IPS-15b (cell line): ENCODE data around the gene IGDCC3.

Source experiments
- H3K27me3 ChIP-seq: one replicate; pipeline ENCODE4 v1.6.1; 2013; ENCODE audit warnings: low read length; ENCODE audit not compliant: control insufficient read depth, insufficient read depth
- H3K36me3 ChIP-seq: one replicate; pipeline ENCODE4 v1.6.1; 2013; ENCODE audit warnings: low read length; ENCODE audit not compliant: control insufficient read depth, insufficient read depth
- H3K4me1 ChIP-seq: one replicate; pipeline ENCODE4 v1.6.1; 2013; ENCODE audit warnings: mild to moderate bottlenecking, low read length; ENCODE audit not compliant: control insufficient read depth, insufficient read depth
- H3K4me3 ChIP-seq: one replicate; pipeline ENCODE4 v1.5.1; 2013; ENCODE audit warnings: low read depth, low read length
- H3K9ac ChIP-seq: one replicate; pipeline ENCODE4 v1.6.1; 2013; ENCODE audit warnings: low read depth, mild to moderate bottlenecking, low read length
- H3K9me3 ChIP-seq: one replicate; pipeline ENCODE4 v1.6.1; 2013; ENCODE audit warnings: mild to moderate bottlenecking, low read length; ENCODE audit not compliant: control insufficient read depth, insufficient read depth

The IGDCC3 gene

DNA sequence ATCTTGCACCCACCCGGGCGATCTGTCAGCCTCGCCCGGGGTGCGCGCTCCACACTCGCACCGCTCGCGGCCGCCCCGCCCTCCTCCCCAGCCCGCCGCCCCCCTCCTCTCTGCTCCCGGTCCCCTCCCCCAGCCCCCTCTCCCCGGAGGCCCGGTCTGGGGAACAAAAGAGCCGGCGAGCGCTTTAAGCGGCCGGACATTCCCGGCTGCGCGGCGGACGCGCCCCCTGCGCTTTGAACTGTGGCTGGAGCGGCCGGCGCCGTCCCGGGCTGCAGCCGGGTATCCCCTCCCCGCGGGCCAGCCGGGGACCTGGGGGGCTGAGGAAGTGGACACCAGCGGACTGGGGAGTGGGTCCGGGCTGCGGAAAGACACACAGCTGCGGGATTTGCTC, at the start of gene IGDCC3:
Gene IGDCC3 (minus strand): TSS at position 27 of the 391 bp plus-strand sequence. CDS start 214 bp downstream, outside the sequence.
- Histone ChIP-seq H3K4me3 (peak within 1 kb of the TSS; percentile 83), H3K4me1 (peaks cover 3% of the 10 kb centered on the region), H3K27me3 (peaks cover 44% of the 10 kb centered on the region), H3K36me3 (peaks cover 3% of the 10 kb centered on the region), H3K9me3 (no peaks in the 10 kb centered on the region), H3K9ac (peak within 1 kb of the TSS; percentile 28)

DNA sequence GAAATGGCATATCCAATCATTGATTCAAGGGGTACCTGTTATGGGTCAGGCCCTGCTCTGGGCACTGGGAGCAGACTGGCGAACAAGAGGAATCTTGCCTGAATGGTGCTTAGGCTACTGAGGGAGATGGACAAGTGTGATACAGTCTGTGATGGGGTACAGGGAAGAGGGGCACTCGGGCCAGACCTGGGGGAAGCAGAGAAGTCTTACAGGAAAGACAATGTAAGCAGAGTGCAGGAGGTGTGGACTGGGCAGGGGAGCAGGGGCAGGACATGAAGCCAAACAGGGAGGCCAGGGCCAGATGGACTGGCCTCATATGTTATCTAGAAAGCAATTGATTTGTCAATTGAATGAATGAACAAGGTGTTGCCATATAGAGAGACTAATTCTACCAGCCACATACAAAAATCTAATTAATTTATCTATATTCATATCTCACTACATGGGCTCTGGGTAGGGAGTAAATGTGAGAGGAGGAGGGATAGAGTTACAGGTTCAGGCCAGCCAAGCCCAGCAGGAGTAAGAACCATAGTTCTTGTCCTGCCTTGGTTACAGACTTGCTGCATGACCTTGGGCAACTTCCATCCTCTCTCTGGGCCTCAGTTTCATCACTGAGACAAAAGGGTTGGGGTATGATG, 48.5 kb upstream of the IGDCC3 start:
- Histone ChIP-seq H3K9ac (no peak overlapping the region), H3K36me3 (no peaks in the 10 kb centered on the region), H3K9me3 (no peaks in the 10 kb centered on the region), H3K27me3 (peaks cover 7% of the 10 kb centered on the region), H3K4me1 (peaks cover 9% of the 10 kb centered on the region), H3K4me3 (no peak overlapping the region)

DNA sequence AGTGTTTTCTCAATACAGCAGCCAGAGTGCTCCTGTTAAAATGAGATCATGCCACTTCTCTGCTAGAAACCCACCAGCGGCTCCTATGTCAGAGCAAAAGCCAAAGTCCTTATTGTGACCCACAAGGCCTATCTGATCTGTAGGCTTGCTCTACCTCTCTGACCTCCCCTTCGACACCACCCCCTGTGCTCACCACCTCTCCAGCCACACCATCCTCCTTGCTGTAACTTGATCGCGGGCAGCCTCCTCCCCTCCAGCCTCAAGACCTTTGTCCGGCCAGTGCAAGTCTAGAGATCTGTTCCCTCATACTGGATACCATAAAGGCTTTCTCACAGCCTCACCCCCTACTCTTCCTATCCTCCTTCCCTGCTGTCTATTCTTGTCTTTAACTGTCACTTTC, 46.9 kb upstream of the IGDCC3 start:
- H3K9me3 ChIP-seq = no peaks in the 10 kb centered on the region
- H3K4me1 ChIP-seq = peaks cover 18% of the 10 kb centered on the region
- no peak overlapping the region for H3K4me3 ChIP-seq
- H3K36me3 ChIP-seq = no peaks in the 10 kb centered on the region
- peaks cover 7% of the 10 kb centered on the region for H3K27me3 ChIP-seq
- H3K9ac ChIP-seq = no peak overlapping the region

DNA sequence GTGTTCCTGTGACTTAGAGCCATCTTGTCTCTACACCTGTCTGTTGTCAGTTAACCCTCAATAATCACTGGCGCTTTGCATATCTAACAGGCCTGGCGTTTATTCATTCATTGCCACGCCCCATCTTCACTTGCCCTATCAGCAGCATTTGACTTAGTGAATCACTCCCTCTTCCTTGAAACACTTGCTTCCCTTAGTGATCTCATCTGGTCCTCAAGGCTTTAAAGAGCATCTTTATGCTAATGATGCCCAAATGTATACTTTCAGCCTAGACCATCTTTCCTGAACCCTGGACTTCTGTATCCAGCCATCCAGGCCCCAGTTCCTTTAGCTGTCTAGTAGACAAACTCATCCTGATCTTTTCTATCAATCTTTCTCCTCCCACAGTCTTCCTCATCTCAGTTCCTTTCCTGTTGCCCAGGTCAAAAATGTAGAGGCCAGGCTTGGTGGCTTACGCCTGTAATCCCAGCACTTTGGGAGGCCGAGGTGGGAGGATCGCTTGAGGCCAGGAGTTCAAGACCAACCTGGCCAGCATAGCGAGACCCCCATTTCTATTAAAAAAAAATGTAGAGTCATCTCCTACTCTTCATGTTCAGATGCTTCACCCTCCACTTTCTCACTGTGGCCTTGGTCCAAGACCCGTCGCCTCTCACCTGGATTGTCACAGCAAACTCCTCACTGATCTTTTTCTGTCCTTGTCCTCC, 46.3 kb upstream of the IGDCC3 start:
- no peaks in the 10 kb centered on the region for H3K9me3 ChIP-seq
- no peaks in the 10 kb centered on the region for H3K36me3 ChIP-seq
- H3K4me3 ChIP-seq = peak overlapping the region; percentile 59
- H3K9ac ChIP-seq = no peak overlapping the region
- peaks cover 7% of the 10 kb centered on the region for H3K27me3 ChIP-seq
- H3K4me1 ChIP-seq = peaks cover 22% of the 10 kb centered on the region

DNA sequence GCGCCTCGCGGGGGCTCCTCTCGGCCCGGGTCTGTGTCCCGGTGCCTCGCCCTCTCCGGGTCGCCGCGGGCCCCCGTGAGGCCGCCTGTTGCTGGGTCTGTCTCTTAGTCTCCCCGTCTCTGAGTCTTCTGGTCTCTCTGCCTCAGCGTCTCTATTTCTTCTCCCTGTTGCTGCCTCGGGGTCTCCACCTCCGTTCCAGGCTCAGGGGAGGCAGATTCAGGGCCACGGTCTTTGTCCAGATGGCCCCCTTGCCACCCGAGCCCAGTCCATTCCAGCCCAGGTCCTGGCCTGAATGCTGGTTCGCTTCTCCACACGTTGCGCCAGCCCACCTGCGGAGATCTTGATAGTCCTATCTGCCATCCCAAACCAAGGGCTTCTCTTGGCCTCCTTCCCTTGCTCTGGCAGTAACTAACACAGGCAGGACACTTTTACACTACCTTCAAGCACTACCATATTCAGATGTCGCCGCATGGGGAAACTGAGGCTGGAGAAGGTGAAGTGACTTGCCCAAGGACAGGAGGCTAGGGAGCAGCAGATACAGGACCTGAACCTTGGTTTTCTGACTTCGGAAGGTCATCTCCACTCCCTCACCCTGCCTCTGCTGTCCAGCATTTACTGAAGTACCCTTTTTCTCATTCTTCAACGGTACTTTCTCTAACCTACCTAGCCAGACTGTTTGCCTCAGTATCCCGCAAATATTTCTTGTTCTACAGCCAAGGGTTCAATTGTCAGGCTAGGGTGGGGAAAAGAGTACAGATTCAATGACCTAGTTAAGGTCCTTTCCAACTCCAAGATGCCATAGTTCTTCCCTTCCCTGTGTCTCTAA, 45.6 kb upstream of the IGDCC3 start:
- Histone ChIP-seq H3K9ac (peak overlapping the region; percentile 54), H3K27me3 (peaks cover 7% of the 10 kb centered on the region), H3K4me3 (peak overlapping the region; percentile 59)

DNA sequence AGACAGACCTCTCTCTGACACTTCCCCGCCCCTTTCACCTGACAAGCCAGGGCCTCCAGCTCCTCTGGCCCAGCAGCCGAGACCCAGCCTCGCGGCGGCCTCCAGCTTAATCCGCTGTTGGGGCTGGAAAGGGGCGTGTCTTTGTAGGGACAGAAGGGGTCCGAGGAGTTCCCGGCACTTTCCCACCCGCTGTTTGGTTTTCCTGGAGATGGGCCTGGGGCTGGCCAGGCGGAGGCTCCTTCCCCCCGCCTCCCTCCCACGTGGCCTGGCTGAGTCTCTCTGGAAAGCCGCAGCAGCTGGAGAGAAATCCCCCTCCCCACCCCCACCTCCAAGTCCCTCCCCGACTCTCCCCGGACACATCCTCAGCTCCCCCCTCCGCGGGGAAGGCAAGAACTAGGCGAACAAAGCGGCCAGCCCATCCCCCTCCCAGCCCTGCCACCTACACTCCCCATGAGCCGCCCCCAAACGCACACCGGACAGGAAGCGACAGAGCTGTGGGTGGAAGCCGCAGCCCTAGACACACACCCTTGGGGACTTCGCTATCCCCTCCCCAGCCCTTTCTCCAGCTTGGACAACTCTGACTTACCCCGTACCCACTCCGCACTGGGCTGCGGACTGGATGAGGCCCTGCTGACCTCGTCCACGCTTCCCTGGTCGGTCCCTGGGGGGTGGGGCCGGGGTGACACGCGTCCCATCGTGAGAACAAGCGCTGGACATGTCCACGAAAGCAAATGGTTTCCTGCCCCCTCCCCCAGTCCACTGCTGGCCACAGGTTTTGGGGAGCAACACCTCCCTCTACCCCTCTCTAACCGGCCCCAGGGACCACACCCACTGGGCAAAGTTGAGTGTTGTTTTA, 43.8 kb upstream of the IGDCC3 start:
- peak overlapping the region; percentile 80 for H3K4me3 ChIP-seq
- no peaks in the 10 kb centered on the region for H3K9me3 ChIP-seq
- H3K4me1 ChIP-seq = peaks cover 37% of the 10 kb centered on the region
- H3K27me3 ChIP-seq = peaks cover 7% of the 10 kb centered on the region
- no peaks in the 10 kb centered on the region for H3K36me3 ChIP-seq
- H3K9ac ChIP-seq = peak overlapping the region; percentile 81

More for the DNA sequence above, 45.6 kb upstream of the IGDCC3 start:
- H3K36me3 ChIP-seq = no peaks in the 10 kb centered on the region
- peaks cover 28% of the 10 kb centered on the region for H3K4me1 ChIP-seq
- H3K9me3 ChIP-seq = no peaks in the 10 kb centered on the region

DNA sequence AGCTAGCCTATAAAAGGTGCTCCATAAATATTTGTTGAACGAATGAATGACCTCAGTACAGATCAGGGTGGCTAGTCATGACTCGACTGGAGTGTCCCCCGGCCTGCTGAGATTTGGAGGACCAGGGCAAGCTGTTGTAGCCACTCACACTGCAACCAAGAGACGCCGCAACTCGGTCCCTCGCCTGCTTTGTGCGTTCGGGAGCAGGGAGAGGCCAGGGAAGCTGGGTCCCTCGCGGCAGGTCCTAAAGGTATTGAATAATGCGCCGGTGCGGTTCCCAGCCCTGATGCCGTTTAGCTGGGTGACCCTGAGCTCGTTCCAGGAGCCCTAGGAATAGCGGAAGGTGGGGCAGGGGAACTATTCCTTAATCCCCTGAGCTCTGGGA, 43.2 kb upstream of the IGDCC3 start:
- Histone ChIP-seq H3K9me3 (no peaks in the 10 kb centered on the region), H3K4me3 (peak overlapping the region; percentile 80), H3K36me3 (no peaks in the 10 kb centered on the region), H3K4me1 (peaks cover 40% of the 10 kb centered on the region), H3K9ac (no peak overlapping the region), H3K27me3 (peaks cover 7% of the 10 kb centered on the region)

DNA sequence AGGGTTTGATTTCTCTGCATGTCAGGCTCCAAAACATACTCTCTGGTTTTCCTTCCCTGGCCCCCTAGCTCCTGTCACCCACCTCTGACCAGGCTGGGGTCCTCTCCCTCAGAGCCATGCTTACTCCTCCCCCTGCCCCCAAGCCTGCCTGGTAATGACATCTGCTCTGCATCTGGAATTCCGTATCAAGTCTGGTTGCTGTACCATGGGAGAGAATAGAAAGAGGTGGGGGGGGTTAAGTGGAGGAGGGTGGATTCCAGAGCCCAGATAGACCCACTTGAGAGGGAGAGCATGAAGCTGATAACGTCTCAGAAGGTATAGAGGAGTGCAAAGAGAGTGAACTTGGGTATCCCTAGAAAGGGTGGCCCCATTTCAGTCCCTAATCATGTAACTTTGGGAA, 40.8 kb upstream of the IGDCC3 start:
- H3K36me3 ChIP-seq = no peaks in the 10 kb centered on the region
- no peaks in the 10 kb centered on the region for H3K9me3 ChIP-seq
- H3K4me3 ChIP-seq = no peak overlapping the region
- peaks cover 48% of the 10 kb centered on the region for H3K4me1 ChIP-seq
- peaks cover 3% of the 10 kb centered on the region for H3K27me3 ChIP-seq
- H3K9ac ChIP-seq = no peak overlapping the region

DNA sequence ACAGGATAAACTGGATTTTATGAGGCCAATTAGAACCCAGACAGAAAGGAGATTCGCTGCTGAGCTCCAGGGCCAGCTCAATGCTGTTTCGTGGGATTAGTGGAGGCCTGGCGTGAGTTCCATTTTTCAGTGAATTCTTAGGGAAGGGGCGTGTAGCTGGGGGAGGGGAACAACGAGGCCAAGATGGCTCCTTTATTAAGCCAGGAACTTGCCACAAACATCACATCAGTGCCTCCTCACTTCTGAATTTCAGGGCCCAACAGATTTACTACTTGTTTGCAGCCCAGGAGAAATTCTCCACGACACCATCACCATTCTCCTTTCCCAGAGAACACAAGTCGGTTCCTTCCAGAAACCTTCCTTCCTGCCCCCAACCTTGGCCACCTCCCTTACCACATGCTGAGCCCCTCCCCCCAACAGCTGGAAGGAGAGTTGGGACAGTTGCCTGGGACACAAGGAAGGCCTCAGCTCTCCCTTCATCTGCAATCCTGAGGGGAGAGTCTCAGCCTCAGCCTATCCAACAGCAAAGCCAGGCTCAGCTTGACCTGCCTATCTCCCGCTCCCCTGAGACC, 39.1 kb upstream of the IGDCC3 start:
- Histone ChIP-seq H3K36me3 (no peaks in the 10 kb centered on the region), H3K4me3 (peak overlapping the region; percentile 36), H3K27me3 (no peaks in the 10 kb centered on the region), H3K9me3 (no peaks in the 10 kb centered on the region), H3K9ac (peak overlapping the region; percentile 51), H3K4me1 (peaks cover 52% of the 10 kb centered on the region)

DNA sequence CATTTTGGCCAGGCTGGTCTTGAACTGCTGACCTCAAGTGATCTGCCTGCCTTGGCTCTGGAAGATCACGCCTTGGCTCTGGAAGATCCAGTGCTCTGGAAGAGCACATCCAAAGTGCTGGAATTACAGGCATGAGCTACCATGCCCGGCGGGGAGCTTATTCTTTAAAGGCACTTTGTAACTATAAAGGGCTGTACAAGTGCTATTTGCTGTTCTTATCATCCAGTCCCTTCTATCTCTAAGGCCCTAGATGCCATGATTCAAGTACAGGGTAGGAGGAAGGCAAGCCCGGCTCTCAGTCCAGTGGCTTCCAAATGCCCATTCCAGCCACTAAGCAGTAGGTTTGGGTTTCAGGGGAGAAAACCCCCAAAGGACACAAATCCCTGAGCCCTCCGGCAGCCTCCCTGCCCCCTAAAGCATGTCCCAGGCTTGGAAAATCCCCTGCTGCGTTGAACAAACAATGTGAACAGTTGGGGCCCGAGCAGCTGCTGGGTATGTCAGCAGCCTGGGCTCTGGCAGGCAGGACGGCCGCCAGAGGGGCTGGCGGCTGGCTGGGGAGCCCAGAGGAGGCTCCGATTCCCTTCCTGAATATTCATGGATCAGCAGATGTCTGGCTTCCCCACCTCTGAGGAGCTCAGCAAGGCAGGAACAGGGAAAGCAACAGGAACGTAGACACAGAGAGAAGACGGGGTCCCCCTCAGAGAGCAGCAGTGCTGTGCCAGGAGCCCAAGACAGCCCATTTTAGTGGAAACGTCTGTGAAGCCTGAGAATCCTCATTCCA, 37.2 kb upstream of the IGDCC3 start:
- Histone ChIP-seq H3K27me3 (no peaks in the 10 kb centered on the region), H3K9ac (no peak overlapping the region), H3K36me3 (no peaks in the 10 kb centered on the region), H3K4me1 (peaks cover 43% of the 10 kb centered on the region), H3K9me3 (no peaks in the 10 kb centered on the region), H3K4me3 (peak overlapping the region; percentile 27)
